Upper lobe of left lung (tissue), 4 donors: ENCODE data around the gene CHRNA9.

Source experiments
- EP300 ChIP-seq, 4 donors: sonication (generic); formaldehyde crosslinking; IDR thresholded peaks; one replicate each; pipeline ENCODE4 v1.5.1; 2017; ENCODE audit warnings: antibody characterized with exemption in 4 of 4, control low read depth in 2 of 4
- POLR2A ChIP-seq, 4 donors: fragments of 450-650 bp; IDR thresholded peaks; one replicate each; pipeline ENCODE4 v1.5.1; 2016 to 2017; ENCODE audit warnings: antibody characterized with exemption in 4 of 4, mild to moderate bottlenecking in 2 of 4
- POLR2AphosphoS5 ChIP-seq, 2 donors: sonication (generic); formaldehyde crosslinking; IDR thresholded peaks; one replicate each; pipeline ENCODE4 v1.5.1; 2017; ENCODE audit warnings: antibody characterized with exemption in 2 of 2
- TF ChIP-seq, protein P1 (sequence below), 6 experiments: fragments of 450-650 bp in 4 of 6; fragments of 200-600 bp in 2 of 6; sonication (generic) in 2 of 6; IDR thresholded peaks; one replicate each; pipeline ENCODE4 v1.5.1; 2016 to 2019; ENCODE audit warnings: antibody characterized with exemption in 6 of 6

DNA sequence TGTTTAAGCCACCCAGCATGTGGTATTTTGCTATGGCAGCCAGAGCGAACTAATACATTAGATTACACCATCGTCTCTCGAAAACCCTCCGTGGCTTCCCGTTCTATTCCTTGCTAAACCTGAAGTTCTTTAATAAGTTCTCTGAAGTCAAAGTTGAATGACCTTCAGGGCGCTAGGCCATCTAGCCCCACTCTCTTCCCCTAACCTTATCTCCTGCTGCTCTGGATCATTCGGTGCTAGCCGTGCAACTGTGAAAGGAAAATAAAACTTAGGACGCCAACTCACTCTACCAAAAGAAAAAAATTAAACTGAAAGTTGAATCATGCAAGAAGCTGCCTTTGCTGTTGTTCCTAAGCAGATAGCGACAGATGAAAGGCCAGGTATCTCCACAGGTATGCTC is 40.0 kb downstream of the CHRNA9 start:
- TF ChIP-seq, protein P1, sequence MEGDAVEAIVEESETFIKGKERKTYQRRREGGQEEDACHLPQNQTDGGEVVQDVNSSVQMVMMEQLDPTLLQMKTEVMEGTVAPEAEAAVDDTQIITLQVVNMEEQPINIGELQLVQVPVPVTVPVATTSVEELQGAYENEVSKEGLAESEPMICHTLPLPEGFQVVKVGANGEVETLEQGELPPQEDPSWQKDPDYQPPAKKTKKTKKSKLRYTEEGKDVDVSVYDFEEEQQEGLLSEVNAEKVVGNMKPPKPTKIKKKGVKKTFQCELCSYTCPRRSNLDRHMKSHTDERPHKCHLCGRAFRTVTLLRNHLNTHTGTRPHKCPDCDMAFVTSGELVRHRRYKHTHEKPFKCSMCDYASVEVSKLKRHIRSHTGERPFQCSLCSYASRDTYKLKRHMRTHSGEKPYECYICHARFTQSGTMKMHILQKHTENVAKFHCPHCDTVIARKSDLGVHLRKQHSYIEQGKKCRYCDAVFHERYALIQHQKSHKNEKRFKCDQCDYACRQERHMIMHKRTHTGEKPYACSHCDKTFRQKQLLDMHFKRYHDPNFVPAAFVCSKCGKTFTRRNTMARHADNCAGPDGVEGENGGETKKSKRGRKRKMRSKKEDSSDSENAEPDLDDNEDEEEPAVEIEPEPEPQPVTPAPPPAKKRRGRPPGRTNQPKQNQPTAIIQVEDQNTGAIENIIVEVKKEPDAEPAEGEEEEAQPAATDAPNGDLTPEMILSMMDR (IDR thresholded peaks at IDR 0.05), result no peak
- no peak for TF ChIP-seq POLR2AphosphoS5 (IDR thresholded peaks at IDR 0.05)
- no peak for TF ChIP-seq POLR2A (IDR thresholded peaks at IDR 0.05)
- TF ChIP-seq EP300 (IDR thresholded peaks at IDR 0.05), result no peak
